Heart left ventricle (tissue), 13 donors: ENCODE results near the gene RNF167.

Source experiments
- CTCF ChIP-seq, 12 donors: fragments of 200-600 bp; sonication (generic) in 4 of 12; IDR thresholded peaks; one replicate each; pipeline versions ENCODE4 v1.5.0 to v1.8.0; 2018 to 2022; ENCODE audit warnings: antibody characterized with exemption in 12 of 12, mild to moderate bottlenecking in 5 of 12
- POLR2A ChIP-seq, 2 donors: fragments of 450-650 bp; IDR thresholded peaks; one replicate each; pipeline ENCODE4 v1.6.1; 2017; ENCODE audit warnings: antibody characterized with exemption in 2 of 2, mild to moderate bottlenecking in 2 of 2, moderate library complexity in 2 of 2
- donor health status: ischemic (EF 13 %, LVEDD 7.1; RV severe dilation, severe dysfunction).
- donor health status: DM: no; HTN: yes; CAD: no.
- donor health status: DM: no; HTN: no; CAD: no.
- donor health status: ischemic (EF 25% LVEDD 6.9; RV normal size, moderate dysfunction).
- donor health status: ischemic (EF 25% LVEDD 5.7; RV mildly dilated, moderate dysfunction).
- donor health status: ischemic (EF 35%, LVEDD 5.7; RV mildly dilated, moderate dysfunction).
- donor health status: nonischemic (EF 11% LVEDD 7.7; RV severe dilation, severe dysfunction).
- donor health status: DM: yes; HTN: yes; CAD: no.
- donor health status: PGD.
- donor health status: ischemic (EF 29% LVEDD 5.4; RV normal size, mild dysfunction).
- donor health status: nonischemic (EF 23%, LVEDD 6.1; RV moderate dilation, normal function).

- TF ChIP-seq CTCF (IDR thresholded peaks at IDR 0.05) (no peak), POLR2A (IDR thresholded peaks at IDR 0.05) (no peak)
Observed at GRCh38 chr17:4893721-4894560, 46.1 kb upstream of the RNF167 start.
